Dermis blood vessel endothelial cell (primary cell): Measurements from ENCODE around the gene TRIM43. TPM values are rescaled to one million over a fixed set of nuclear protein-coding genes. Genes with fewer than 3 reads are reported as not detected.
"Not testable (repeated sequence)": the region's sequence is repeated elsewhere in the genome, so short reads cannot be mapped to it uniquely, and the experiment has no call there.

Experiments
- DNase-seq: peaks from one replicate; pipeline ENCODE4 v3.0.0; 2010
- total RNA-seq: library from RNA; depleted of rRNA; stranded (reverse); fragments of >200 nt; gene quantifications from 2 replicates; pipeline ENCODE4 v1.2.3, GENCODE V29; 2014

The TRIM43 gene
- total RNA-seq, 1 donor from 2014 or later: not detected

DNA sequence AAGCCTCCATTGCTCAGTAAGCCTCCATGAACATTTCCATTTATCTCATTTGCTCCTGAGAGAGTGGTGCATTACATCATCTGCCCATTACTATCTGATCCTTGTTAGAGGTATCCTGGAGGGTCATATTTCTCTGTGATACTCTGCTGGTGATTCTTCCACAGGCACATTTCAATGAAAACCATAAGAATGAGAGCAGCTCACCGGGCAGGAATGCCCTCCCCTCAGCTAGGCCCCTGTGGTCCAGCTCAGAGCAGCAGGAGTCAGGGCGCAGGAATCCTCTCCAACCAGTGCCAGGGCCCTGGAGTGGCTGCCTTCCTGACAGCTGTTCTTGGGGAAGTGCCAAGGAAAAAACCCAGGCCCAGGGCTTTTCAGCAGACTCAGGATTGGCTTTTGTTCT is 50.0 kb downstream of the TRIM43 start:
- not testable (repeated sequence) for DNase-seq

DNA sequence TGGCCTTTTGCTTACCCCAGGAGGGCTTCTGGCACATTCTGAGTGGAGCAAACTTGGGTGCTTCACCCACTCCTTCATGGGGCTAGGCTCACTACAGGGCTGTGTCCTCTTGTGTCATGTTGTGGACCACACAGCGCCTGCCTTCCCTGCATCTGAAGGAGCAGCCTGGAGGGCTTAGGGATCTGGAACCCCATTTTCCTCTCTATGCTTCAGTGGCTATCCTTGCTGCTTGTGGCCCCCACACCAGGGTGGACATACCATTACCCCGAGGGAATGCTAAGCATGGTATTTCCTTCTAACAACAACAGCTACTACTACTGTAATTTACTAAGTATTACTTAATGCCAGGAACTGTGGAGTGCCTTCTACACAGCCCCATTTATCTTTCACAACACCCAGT is 50.6 kb downstream of the TRIM43 start:
- DNase-seq: not testable (repeated sequence)

DNA sequence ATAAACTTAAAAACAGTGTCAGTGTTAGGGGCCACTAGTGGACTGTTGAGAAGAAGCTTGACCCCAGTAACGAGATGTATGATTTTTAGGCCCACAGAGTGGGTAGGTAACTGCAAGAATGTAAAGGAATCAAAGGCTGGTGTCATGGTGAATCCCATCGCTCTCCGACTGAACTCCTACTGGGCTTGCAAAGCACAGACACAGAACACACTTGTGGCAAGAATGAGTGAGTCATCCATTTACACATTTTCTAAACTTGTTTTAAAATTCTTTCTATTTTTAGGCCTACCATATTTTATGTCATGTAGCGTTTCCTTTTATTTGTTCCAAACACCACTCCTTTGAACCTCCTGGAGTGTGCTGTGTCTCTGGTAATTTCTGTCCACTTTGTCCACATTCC is 51.1 kb downstream of the TRIM43 start:
- DNase-seq: not testable (repeated sequence)

DNA sequence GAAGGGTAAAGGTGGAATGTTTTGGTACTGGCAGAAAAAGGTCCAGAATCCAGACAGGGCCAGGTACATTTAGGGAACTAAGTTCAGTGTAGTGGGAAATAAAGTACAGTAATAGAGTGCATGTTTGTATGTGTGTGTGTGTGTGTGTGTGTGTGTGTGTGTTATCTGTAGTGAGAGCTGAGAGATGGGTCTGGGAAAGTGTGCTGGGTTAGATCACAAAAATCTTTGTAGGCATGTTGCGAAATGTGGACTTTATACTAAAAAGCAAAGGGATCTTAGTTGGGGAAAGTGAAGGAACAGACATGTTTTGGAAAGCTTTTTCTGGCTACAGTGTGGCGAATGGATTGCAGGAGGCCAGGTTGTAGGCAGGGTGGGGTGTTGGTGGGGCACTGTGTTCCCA is 53.5 kb downstream of the TRIM43 start:
- not testable (repeated sequence) for DNase-seq

DNA sequence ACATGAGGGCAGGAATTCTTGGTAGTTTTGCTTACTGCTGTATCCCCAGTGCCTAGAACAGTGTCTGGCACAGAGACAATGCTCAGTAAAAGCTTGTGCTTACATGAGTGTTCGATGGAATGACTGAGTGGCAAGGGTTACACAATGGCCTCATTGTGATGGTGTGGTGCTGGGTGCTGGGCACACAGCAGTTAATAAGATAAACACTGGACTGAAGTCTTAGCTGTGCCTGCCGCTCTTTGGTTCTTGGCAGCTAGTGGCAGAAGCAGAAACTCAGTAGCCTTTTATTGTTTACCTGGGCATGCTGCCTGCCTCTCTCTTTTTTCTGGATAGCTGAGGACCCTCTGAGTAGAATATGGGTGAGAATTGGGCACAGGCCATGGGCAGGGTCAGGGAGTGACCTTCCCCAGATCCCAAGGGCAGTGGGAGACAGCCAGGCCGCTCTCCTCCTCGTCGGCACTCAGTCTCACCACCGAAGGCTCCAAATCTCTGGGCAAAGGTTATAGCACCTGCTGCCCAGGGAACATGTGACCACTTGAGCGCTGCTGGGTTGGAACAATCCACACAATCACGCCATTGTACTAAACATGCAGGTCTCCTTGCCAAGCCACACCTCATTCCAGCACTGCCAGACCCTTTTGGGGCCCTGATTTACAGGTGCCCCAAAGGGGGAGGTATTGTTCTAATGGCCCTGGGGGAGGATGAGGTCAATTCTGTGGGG is 54.6 kb downstream of the TRIM43 start:
- DNase-seq: not testable (repeated sequence)

DNA sequence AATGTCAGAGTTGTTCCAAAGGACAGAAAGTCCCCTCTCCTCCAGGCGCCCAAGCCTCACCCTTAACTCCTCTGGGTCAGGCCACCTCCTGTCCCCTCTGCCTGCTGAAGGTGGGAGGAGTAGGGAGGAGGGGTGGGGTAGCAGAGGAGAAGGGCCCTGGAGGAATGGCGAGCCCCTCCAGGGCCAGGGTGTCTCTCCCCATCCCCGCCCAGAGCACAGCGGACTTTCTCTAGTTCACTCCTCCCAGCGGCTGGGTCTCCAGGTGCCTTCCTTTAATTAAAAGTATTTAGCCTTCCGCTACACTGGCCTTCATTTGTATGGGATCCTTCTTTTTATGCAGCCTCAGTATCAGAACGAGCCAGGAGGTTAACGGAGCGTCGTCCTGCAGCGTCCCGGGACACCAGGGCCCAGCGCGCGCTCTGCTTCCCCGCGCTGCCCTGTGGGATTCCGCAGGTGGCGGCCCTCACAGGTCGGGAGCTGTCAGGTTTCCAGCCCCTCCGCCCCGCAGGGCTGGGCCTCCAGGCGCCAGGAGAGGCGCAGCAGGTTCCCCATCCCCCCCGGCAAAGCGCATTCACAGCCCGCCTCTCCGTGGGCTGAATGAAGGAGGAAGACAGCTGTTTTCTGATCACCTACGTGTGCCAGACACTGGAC is 57.2 kb downstream of the TRIM43 start:
- not testable (repeated sequence) for DNase-seq

Other genes with a start within 250 kb of the TRIM43 start
- gene FAHD2A, start 189.3 kb upstream of the TRIM43 start, total RNA-seq: 16.0 and 24.1 TPM in 2 replicates
- gene TRIM43B, start 107.2 kb upstream of the TRIM43 start, total RNA-seq: 0.17 TPM in 1 of 2 replicates, not detected in the other